Gastrocnemius medialis (tissue), 4 donors: ENCODE data around the gene PRSS8.
"Not testable (repeated sequence)": the region's sequence is repeated elsewhere in the genome, so short reads cannot be mapped to it uniquely, and the experiment has no call there.

Source experiments
- CTCF ChIP-seq, 5 experiments: fragments of 450-650 bp in 3 of 5; fragments of 200-600 bp in 2 of 5; sonication (generic) in 2 of 5; IDR thresholded peaks in 4 of 5; conservative IDR thresholded peaks in 1 of 5; 1 replicate in 4 of 5; 2 replicates in 1 of 5; pipeline ENCODE4 v1.5.1; 2016 to 2019; ENCODE audit warnings: antibody characterized with exemption in 5 of 5, mild to moderate bottlenecking in 3 of 5, moderate library complexity in 3 of 5
- POLR2A ChIP-seq, 2 donors: fragments of 450-650 bp; IDR thresholded peaks; one replicate each; pipeline ENCODE4 v1.6.1; 2017; ENCODE audit warnings: antibody characterized with exemption in 2 of 2, mild to moderate bottlenecking in 2 of 2, moderate library complexity in 2 of 2

- TF ChIP-seq CTCF (IDR thresholded peaks at IDR 0.05 in 4 of 5, conservative IDR thresholded peaks at IDR 0.05 in 1 of 5); POLR2A (IDR thresholded peaks at IDR 0.05): not testable (repeated sequence)
Observed at GRCh38 chr16:31150976-31151375, 15.4 kb upstream of the PRSS8 start.
